Embryonic facial prominence (tissue), 1 donor: ENCODE data around the gene ATF4.
A peak's percentile ranks its signal among the peaks of the same experiment; 100 is the strongest.
"Not testable (repeated sequence)": the region's sequence is repeated elsewhere in the genome, so short reads cannot be mapped to it uniquely, and the experiment has no call there.

Source experiments
- DNase-seq: peaks from one replicate; pipeline ENCODE4 v3.0.0-alpha.2; 2016; ENCODE audit errors: extremely low spot score

The ATF4 gene

DNA sequence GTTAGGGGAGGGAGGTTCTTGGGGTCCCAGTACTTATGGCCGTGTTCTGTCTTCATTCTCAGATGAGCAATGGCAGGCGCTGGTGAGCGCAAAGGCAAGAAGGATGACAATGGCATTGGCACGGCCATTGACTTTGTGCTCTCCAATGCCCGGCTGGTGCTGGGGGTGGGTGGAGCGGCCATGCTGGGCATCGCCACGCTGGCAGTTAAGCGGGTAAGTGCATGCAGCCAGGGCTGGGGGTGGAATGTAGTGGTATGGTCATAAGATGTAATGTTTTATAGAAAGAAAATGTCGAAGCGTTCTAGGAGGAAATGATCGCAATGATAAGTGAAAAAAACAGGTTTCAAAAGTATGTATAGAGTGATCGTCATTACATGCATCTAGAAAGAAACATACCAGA, 9.1 kb upstream of the ATF4 start:
- DNase-seq, result no peak

DNA sequence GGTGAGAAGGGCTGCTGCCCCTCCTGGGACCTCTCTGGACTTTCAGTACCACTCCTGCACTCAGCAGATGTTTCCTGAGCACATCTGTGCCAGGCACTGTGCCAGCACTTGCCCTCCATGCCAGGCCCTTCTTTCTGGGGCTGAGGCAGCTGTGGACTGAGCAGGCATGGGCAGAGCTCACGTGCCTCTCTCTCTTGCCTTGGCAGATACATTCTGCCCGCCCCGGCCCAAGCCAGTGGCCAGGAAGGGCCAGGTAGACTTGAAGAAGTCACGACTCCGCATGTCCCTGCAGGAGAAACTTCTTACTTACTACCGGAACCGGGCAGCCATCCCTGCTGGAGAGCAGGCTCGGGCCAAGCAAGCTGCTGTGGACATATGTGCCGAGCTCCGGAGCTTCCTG, 8.3 kb upstream of the ATF4 start:
- no peak for DNase-seq

DNA sequence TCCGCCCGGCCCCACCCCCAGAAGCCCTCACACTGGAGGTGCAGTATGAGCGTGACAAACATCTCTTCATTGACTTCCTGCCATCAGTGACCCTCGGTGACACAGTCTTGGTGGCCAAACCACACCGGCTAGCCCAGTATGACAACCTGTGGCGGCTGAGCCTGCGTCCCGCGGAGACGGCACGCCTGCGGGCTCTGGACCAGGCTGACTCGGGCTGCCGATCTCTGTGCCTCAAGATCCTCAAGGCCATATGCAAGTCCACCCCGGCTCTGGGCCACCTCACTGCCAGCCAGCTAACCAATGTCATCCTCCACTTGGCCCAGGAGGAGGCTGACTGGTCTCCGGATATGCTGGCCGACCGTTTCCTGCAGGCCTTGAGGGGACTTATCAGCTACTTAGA, 6.6 kb upstream of the ATF4 start:
- no peak for DNase-seq

- no peak for DNase-seq
These were observed 5.9 kb upstream of the ATF4 start for GRCh38 chr22:39514373-39514973.

- no peak for DNase-seq
These were observed 4.9 kb upstream of the ATF4 start for GRCh38 chr22:39515266-39516050.

GRCh38 chr22:39517470-39517869, 2.9 kb upstream of the ATF4 start:
- no peak for DNase-seq

- no peak for DNase-seq
These were observed 2.1 kb upstream of the ATF4 start for GRCh38 chr22:39518144-39518786.

DNA sequence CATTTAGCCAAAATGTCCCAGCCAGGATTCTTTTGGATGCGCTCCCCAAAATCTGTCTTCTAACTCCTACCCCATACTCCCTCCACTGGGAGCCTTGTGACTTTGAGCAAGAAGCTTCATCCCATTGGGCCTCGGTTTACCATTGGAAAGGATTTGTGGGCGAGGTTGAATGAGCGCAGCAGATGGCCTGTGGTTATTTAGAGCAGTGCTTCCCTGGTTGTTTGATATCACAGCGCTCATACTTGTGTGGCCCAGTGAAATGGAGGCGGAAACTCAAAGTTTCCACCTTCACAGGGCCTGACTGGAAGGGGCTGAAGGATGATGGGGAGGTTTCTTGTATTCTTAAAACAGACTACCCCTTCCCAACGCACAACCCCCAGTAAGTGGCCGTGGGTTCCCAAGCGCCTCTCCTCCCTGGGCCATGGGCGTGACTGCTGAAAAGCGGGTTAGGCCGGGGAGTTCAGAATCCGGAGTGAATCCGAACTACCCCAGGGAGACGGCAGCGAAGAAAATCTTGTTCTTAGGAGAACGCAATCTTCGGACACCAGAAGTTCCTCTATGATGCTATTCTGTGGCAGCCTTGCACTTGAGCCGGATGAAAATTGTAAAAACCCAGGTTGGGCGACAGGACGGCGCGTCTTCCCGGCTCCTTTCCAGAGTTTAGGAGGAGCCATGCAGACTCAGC, 1.2 kb upstream of the ATF4 start:
- DNase-seq, result no peak

DNA sequence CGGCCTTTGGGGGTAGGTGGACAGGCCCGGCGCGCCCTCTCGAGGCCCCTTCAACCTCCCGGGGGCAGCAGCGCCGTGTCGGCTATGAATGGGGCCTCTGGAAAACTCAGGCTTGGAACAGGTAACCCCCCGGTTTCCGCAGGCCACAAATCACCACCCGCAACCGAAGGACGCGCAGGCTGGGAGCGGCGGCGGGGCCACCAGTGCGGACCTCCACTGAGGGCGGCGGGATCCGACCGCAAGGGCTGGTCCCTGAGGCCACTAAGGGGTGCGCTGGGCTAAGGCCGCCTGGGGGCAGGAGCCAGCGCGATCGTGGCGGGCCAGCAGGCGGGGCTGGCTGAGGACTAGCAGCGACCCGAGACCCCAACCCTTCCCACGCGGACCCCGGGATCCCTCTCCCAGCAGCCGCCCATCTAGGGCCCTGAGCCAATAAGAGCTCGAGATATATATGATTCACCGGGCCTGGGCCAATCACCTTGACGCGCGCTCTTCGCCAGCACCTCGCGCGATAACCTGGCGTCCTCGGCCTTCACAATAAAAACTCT, 609 bp upstream of the ATF4 start:
- peak; percentile 99 for DNase-seq

DNA sequence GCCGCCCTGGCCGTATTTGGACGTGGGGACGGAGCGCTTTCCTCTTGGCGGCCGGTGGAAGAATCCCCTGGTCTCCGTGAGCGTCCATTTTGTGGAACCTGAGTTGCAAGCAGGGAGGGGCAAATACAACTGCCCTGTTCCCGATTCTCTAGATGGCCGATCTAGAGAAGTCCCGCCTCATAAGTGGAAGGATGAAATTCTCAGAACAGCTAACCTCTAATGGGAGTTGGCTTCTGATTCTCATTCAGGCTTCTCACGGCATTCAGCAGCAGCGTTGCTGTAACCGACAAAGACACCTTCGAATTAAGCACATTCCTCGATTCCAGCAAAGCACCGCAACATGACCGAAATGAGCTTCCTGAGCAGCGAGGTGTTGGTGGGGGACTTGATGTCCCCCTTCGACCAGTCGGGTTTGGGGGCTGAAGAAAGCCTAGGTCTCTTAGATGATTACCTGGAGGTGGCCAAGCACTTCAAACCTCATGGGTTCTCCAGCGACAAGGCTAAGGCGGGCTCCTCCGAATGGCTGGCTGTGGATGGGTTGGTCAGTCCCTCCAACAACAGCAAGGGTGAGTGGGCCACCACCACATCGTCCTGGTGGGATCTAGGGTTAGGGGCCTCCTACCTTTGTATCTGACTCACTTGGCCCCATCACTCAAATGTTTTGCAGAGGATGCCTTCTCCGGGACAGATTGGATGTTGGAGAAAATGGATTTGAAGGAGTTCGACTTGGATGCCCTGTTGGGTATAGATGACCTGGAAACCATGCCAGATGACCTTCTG, 934 bp downstream of the ATF4 start:
- not testable (repeated sequence) for DNase-seq

DNA sequence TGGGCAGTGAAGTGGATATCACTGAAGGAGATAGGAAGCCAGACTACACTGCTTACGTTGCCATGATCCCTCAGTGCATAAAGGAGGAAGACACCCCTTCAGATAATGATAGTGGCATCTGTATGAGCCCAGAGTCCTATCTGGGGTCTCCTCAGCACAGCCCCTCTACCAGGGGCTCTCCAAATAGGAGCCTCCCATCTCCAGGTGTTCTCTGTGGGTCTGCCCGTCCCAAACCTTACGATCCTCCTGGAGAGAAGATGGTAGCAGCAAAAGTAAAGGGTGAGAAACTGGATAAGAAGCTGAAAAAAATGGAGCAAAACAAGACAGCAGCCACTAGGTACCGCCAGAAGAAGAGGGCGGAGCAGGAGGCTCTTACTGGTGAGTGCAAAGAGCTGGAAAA, 1.7 kb downstream of the ATF4 start:
- DNase-seq, result not testable (repeated sequence)

DNA sequence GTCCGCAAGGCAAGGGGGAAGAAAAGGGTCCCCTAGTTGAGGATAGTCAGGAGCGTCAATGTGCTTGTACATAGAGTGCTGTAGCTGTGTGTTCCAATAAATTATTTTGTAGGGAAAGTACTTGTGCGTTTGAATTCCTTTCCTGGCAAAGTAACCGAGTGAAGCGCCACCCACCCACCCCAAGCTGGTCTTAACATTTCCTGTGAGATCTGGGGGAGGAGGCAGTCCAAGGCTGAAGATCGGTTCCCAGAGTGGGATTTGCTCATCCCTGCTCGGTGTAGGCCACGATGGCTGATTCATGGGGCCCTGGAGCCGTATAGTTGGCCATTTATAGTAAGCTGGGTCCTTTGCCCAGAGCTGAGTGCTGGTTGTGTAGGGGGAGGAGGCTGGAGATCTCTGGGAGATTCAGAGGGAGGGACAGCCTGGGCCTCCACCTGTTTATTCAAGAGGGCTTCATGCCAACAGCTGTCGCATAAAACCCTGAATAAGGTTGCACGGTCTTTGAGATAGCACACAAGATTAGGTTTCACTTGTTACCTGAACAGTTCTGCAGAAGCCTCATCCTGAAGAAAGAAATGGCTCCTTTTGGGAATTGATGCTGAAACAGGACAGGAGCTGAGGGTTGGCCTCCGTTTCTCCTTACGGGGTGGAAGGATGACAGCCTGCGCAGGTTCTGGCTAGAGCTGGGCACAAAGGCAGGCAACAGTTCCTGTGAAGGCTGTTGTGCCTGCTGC, 2.4 kb downstream of the ATF4 start:
- DNase-seq, result no peak

DNA sequence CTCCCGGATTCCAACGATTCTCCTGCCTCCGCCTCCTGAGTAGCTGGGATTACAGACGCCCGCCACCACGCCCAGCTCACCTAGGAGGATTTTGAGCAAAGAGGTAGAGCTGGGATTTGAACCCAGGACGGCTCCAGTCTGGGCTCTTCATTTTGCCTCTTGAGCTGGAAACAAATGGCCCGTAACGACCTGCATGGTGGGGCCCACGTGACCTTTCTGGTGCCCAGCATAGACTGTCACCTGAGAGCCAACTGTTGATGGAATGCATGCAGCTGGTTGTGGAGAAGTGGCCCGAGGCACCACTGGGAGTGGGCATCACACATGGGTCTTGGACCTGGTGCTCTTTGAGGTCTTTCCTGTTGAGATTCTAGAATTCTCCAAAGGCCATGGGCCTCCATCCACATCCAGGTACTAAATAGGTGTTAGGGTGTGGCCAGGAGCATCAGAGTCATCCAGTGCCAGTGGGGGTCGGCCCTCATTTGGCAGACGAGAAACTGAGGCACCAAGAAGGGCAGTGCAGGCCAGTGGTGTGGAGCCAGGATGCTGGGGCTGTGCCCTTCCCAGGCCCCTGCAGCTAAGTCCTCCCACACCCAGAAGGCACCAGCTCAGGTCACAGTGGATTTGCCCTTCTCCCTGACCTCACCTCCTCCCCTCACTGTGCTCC, 3.9 kb downstream of the ATF4 start:
- DNase-seq, result no peak

- DNase-seq, result no peak
These were observed 4.6 kb downstream of the ATF4 start for GRCh38 chr22:39524753-39525657.

DNA sequence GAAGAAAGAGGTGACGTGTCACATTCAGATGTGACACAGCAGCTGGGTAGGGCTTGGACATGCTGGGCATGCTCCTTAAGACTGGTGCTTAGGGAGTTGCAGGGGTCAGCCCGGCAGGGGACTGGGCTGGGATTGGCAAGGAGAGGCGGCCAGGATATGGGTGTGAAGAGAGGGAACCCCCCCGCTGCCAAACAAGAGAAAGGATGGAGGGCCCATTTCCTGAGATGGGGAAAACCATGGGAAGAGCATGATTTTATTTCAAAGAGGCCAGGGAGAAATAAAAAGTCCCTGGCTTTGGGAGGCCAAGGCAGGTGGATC, 5.3 kb downstream of the ATF4 start:
- DNase-seq, result no peak

GRCh38 chr22:39526736-39527171, 6.4 kb downstream of the ATF4 start:
- no peak for DNase-seq

DNA sequence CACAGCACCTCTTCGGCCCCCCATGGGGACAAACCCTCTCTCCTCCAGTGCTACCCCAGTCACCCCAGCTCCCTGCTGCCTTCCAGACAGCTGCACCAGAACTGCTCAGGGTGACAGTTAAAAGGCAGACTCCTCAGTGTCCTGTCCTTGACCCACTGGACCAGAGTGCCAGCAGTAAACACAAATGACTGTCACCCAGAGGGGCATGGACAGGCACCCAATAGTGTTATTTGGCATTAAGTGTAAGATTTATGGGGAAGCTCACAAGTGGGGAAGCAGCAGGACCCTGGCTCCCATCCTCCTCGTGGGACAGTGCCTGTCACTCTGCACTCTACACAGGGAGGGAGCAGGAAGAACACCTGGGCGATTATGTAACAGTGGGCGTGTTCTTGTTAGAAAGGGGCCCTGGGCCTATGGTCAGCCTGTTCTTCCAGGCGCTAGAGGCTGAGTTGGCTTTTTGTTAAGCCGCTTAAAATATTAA, 7.2 kb downstream of the ATF4 start:
- no peak for DNase-seq

GRCh38 chr22:39528080-39528661, 7.8 kb downstream of the ATF4 start:
- no peak for DNase-seq
